ENCODE data around the gene MRPL12. TPM values are rescaled to one million over a fixed set of nuclear protein-coding genes. Genes with fewer than 3 reads are reported as not detected.

The MRPL12 gene
- total and polyA plus RNA-seq, 2 of the 13 experiments (the other 11 are each of a cell fraction or from before 2014, with no cell fraction given): 39.1 to 94.1 TPM

DNA sequence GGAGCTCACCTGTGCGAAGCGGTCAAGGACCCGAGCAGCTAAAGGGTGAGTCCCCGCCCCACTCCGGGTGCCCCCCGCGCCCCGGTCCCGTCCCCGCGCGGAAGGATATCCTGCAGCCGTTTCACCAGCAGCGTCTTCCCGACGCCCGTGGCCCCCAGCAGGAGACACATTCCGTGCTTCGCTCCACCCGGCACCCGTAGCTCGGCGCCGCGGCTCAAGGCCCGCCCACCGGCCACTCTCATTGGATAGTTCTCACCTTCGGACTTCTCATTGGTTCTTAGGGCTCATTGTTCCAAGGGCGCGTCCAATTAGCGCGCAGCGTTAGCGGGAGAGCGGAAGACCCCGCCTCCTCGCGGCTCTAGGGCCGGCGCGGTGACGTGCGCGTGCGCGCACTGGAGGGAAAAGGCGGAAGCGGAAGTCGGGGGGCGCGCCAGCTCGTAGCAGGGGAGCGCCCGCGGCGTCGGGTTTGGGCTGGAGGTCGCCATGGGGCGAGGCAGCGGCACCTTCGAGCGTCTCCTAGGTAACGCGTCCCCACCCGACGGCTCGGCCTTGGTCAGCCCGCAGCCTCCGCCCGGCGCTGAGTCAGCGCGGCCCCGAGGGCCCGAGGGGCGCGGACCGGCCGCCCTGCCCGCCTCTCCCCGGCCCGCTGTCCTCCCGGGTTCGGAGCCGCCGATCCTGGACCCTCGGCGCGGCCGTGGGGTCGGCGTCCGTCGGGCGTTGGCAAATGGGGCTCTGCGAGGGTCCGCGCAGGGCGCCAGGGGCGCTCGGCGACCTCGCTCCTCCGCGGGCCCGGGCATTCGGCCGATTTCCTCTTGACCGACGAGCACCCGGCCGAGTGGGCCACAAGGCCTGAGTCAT lies 19.4 kb upstream of the MRPL12 start, which contains the start of the genes ARL16 and HGS (continued):
- TF ChIP-seq, protein P1, sequence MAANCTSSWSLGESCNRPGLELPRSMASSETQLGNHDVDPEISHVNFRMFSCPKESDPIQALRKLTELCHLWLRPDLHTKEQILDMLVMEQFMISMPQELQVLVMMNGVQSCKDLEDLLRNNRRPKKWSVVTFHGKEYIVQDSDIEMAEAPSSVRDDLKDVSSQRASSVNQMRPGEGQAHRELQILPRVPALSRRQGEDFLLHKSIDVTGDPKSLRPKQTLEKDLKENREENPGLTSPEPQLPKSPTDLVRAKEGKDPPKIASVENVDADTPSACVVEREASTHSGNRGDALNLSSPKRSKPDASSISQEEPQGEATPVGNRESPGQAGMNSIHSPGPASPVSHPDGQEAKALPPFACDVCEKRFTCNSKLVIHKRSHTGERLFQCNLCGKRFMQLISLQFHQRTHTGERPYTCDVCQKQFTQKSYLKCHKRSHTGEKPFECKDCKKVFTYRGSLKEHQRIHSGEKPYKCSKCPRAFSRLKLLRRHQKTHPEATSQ (CRISPR knock-in tag; IDR thresholded peaks at IDR 0.05; ENCODE audit: borderline replicate concordance): 0 out of 2 replicates have a peak, but pooled peaks have one; percentile 22
- 0 out of 2 replicates have a peak, but pooled peaks have one; percentile 15 for TF ChIP-seq ZNF331 (CRISPR knock-in tag; IDR thresholded peaks at IDR 0.05)
- TF ChIP-seq ZSCAN20 (CRISPR knock-in tag; IDR thresholded peaks at IDR 0.05; ENCODE audit: borderline replicate concordance): peak; percentile 86; the same call in 1 of the 2 replicates
- no peak for TF ChIP-seq ZC3H4 (CRISPR knock-in tag; IDR thresholded peaks at IDR 0.05; ENCODE audit: borderline replicate concordance)
- TF ChIP-seq TMF1 (CRISPR knock-in tag; IDR thresholded peaks at IDR 0.05; ENCODE audit: low read depth): no peak; the same call in 1 of the 2 replicates
- no peak for TF ChIP-seq NPAS2 (CRISPR knock-in tag; IDR thresholded peaks at IDR 0.05; ENCODE audit: borderline replicate concordance)
- TF ChIP-seq SIX4 (CRISPR knock-in tag; IDR thresholded peaks at IDR 0.05): no peak
- no peak for TF ChIP-seq BRCA1 (CRISPR knock-in tag; IDR thresholded peaks at IDR 0.05)
- peak; percentile 58 for TF ChIP-seq HCFC1 (IDR thresholded peaks at IDR 0.05; ENCODE audit: low read depth, low read length)
- no peak; the same call in 1 of the 2 replicates for TF ChIP-seq NFKB2 (CRISPR knock-in tag; IDR thresholded peaks at IDR 0.05; ENCODE audit: borderline replicate concordance)
- no peak for TF ChIP-seq ZEB1 (IDR thresholded peaks at IDR 0.05; ENCODE audit: insufficient replicate concordance, low read depth)
- peak; percentile 17; the same call in 1 of the 2 replicates for TF ChIP-seq CBX5 (CRISPR knock-in tag; IDR thresholded peaks at IDR 0.05; ENCODE audit: borderline replicate concordance)
- 0 out of 2 replicates have a peak, but pooled peaks have one; percentile 39 for TF ChIP-seq HES4 (CRISPR knock-in tag; IDR thresholded peaks at IDR 0.05; ENCODE audit: borderline replicate concordance)
- 0 out of 2 replicates have a peak, but pooled peaks have one; percentile 80 for TF ChIP-seq RARG (CRISPR knock-in tag; IDR thresholded peaks at IDR 0.05; ENCODE audit: low read depth)
- TF ChIP-seq ZNF446 (CRISPR knock-in tag; IDR thresholded peaks at IDR 0.05): peak; percentile 86; the same call in 1 of the 2 replicates
- TF ChIP-seq ZNF430 (CRISPR knock-in tag; IDR thresholded peaks at IDR 0.05): 0 out of 2 replicates have a peak, but pooled peaks have one; percentile 24
- TF ChIP-seq, protein P2, sequence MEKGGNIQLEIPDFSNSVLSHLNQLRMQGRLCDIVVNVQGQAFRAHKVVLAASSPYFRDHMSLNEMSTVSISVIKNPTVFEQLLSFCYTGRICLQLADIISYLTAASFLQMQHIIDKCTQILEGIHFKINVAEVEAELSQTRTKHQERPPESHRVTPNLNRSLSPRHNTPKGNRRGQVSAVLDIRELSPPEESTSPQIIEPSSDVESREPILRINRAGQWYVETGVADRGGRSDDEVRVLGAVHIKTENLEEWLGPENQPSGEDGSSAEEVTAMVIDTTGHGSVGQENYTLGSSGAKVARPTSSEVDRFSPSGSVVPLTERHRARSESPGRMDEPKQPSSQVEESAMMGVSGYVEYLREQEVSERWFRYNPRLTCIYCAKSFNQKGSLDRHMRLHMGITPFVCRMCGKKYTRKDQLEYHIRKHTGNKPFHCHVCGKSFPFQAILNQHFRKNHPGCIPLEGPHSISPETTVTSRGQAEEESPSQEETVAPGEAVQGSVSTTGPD (CRISPR knock-in tag; IDR thresholded peaks at IDR 0.05): no peak
- TF ChIP-seq, protein P3, sequence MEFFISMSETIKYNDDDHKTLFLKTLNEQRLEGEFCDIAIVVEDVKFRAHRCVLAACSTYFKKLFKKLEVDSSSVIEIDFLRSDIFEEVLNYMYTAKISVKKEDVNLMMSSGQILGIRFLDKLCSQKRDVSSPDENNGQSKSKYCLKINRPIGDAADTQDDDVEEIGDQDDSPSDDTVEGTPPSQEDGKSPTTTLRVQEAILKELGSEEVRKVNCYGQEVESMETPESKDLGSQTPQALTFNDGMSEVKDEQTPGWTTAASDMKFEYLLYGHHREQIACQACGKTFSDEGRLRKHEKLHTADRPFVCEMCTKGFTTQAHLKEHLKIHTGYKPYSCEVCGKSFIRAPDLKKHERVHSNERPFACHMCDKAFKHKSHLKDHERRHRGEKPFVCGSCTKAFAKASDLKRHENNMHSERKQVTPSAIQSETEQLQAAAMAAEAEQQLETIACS (CRISPR knock-in tag; IDR thresholded peaks at IDR 0.05): peak; percentile 97
- no peak for TF ChIP-seq ZNF468 (CRISPR knock-in tag; IDR thresholded peaks at IDR 0.05)
- TF ChIP-seq TCF7 (IDR thresholded peaks at IDR 0.05; ENCODE audit: low read depth): no peak
- 0 out of 2 replicates have a peak, but pooled peaks have one; percentile 53 for TF ChIP-seq ZNF124 (CRISPR knock-in tag; IDR thresholded peaks at IDR 0.05)
- TF ChIP-seq ZNF282 (IDR thresholded peaks at IDR 0.05; ENCODE audit: partially characterized antibody): no peak
- TF ChIP-seq, protein P4, sequence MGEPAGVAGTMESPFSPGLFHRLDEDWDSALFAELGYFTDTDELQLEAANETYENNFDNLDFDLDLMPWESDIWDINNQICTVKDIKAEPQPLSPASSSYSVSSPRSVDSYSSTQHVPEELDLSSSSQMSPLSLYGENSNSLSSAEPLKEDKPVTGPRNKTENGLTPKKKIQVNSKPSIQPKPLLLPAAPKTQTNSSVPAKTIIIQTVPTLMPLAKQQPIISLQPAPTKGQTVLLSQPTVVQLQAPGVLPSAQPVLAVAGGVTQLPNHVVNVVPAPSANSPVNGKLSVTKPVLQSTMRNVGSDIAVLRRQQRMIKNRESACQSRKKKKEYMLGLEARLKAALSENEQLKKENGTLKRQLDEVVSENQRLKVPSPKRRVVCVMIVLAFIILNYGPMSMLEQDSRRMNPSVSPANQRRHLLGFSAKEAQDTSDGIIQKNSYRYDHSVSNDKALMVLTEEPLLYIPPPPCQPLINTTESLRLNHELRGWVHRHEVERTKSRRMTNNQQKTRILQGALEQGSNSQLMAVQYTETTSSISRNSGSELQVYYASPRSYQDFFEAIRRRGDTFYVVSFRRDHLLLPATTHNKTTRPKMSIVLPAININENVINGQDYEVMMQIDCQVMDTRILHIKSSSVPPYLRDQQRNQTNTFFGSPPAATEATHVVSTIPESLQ (CRISPR knock-in tag; conservative IDR thresholded peaks at IDR 0.05): no peak

Measured in HepG2 (cell line).